Neural cell (in vitro differentiated cells): ENCODE results near the gene CACUL1.

Experiments used
- CTCF ChIP-seq: fragments of 450-650 bp; IDR thresholded peaks from 2 replicates; pipeline ENCODE4 v1.5.1; 2014; ENCODE audit warnings: antibody characterized with exemption, mild to moderate bottlenecking, moderate library complexity; ENCODE audit not compliant: poor library complexity, severe bottlenecking
- POLR2AphosphoS5 ChIP-seq: IDR thresholded peaks from 2 replicates; pipeline ENCODE4 v1.6.1; 2012
- TAF1 ChIP-seq: IDR thresholded peaks from 2 replicates; pipeline ENCODE4 v1.6.1; 2012; ENCODE audit warnings: low read depth

- no peak for TF ChIP-seq TAF1
- no peak for TF ChIP-seq POLR2AphosphoS5
- TF ChIP-seq CTCF: no peak
These were observed 20.7 kb upstream of the CACUL1 start for GRCh38 chr10:118775478-118775877.
